Prostate gland (tissue), 2 donors: ENCODE measurements around the gene APBA2.

ENCODE experiments used
- POLR2A ChIP-seq: fragments of 450-650 bp; IDR thresholded peaks from one replicate; pipeline ENCODE4 v1.6.1; 2016; ENCODE audit warnings: antibody characterized with exemption, mild to moderate bottlenecking
- POLR2AphosphoS5 ChIP-seq: sonication (generic); formaldehyde crosslinking; IDR thresholded peaks from one replicate; pipeline ENCODE4 v1.6.1; 2017; ENCODE audit warnings: antibody characterized with exemption
- TF ChIP-seq, protein P1 (sequence below), 4 experiments: fragments of 200-600 bp in 2 of 4; fragments of 450-650 bp in 2 of 4; sonication (generic) in 2 of 4; IDR thresholded peaks; 1 replicate in 3 of 4; 2 replicates in 1 of 4; pipeline ENCODE4 v1.5.1; 2016 to 2019; ENCODE audit warnings: antibody characterized with exemption in 4 of 4, mild to moderate bottlenecking in 2 of 4, moderate library complexity in 2 of 4

GRCh38 chr15:28919679-28920655 lies 34.2 kb downstream of the APBA2 start:
- TF ChIP-seq, protein P1, sequence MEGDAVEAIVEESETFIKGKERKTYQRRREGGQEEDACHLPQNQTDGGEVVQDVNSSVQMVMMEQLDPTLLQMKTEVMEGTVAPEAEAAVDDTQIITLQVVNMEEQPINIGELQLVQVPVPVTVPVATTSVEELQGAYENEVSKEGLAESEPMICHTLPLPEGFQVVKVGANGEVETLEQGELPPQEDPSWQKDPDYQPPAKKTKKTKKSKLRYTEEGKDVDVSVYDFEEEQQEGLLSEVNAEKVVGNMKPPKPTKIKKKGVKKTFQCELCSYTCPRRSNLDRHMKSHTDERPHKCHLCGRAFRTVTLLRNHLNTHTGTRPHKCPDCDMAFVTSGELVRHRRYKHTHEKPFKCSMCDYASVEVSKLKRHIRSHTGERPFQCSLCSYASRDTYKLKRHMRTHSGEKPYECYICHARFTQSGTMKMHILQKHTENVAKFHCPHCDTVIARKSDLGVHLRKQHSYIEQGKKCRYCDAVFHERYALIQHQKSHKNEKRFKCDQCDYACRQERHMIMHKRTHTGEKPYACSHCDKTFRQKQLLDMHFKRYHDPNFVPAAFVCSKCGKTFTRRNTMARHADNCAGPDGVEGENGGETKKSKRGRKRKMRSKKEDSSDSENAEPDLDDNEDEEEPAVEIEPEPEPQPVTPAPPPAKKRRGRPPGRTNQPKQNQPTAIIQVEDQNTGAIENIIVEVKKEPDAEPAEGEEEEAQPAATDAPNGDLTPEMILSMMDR (IDR thresholded peaks at IDR 0.05): no peak
- TF ChIP-seq POLR2A (no peak), POLR2AphosphoS5 (no peak)
